Measurements from ENCODE around the gene OR1K1. TPM values are rescaled to one million over a fixed set of nuclear protein-coding genes. Genes with fewer than 3 reads are reported as not detected.
A peak's percentile ranks its signal among the peaks of the same experiment; 100 is the strongest.
"Not testable (repeated sequence)": the region's sequence is repeated elsewhere in the genome, so short reads cannot be mapped to it uniquely, and the experiment has no call there.

Gene OR1K1
- total RNA-seq, 1 donor from 2014 or later = not detected

- TF ChIP-seq CTCF (IDR thresholded peaks at IDR 0.05; ENCODE audit: insufficient read depth, low read depth, low read length) (no peak), EZH2 (IDR thresholded peaks at IDR 0.05; ENCODE audit: insufficient read depth, low read length) (no peak)
- Mint-ChIP-seq H3K27ac (ENCODE audit: unreplicated experiment) (no peak overlapping the region), H3K36me3 (ENCODE audit: low read depth, unreplicated experiment) (peaks cover 6% of the 10 kb centered on the region), H3K4me3 (ENCODE audit: unreplicated experiment) (no peak overlapping the region), H3K27me3 (ENCODE audit: low read depth, unreplicated experiment) (peaks cover 1% of the 10 kb centered on the region), H3K4me1 (ENCODE audit: low read depth, unreplicated experiment) (peaks cover 2% of the 10 kb centered on the region), H3K9me3 (ENCODE audit: unreplicated experiment) (peaks cover 17% of the 10 kb centered on the region)
- Histone ChIP-seq H4K20me1 (ENCODE audit: insufficient read depth, low read length) (no peaks in the 10 kb centered on the region), H3K9ac (ENCODE audit: low read length) (no peak overlapping the region), H3K4me1 (ENCODE audit: insufficient read depth, low read length) (no peaks in the 10 kb centered on the region), H3K79me2 (ENCODE audit: insufficient read depth, low read length) (no peaks in the 10 kb centered on the region), H3K36me3 (ENCODE audit: insufficient read depth, low read length) (no peaks in the 10 kb centered on the region), H3K4me3 (ENCODE audit: insufficient read depth, low read depth, low read length) (no peak overlapping the region), H3K4me2 (ENCODE audit: low read length) (no peak overlapping the region), H3K27ac (ENCODE audit: low read depth, low read length) (no peak overlapping the region), H3K27me3 (ENCODE audit: insufficient read depth, low read length) (no peaks in the 10 kb centered on the region), H3K9me3 (ENCODE audit: insufficient read depth, low read depth, low read length) (peaks cover 6% of the 10 kb centered on the region), H2AFZ (ENCODE audit: low read depth, low read length) (no peak overlapping the region)
- FAIRE-seq (no peak), DNase-seq (ENCODE audit: low read depth) (peak; percentile 49)
Observed at GRCh38 chr9:122806661-122807060, 6.7 kb downstream of the OR1K1 start.

GRCh38 chr9:122807271-122807900, 7.5 kb downstream of the OR1K1 start:
- H3K9ac ChIP-seq (ENCODE audit: low read length) = no peak overlapping the region
- no peak overlapping the region for H2AFZ ChIP-seq (ENCODE audit: low read depth, low read length)
- H3K4me1 ChIP-seq (ENCODE audit: insufficient read depth, low read length) = no peaks in the 10 kb centered on the region
- no peak overlapping the region for H3K27ac ChIP-seq (ENCODE audit: low read depth, low read length)
- Mint-ChIP-seq H3K4me3 (ENCODE audit: unreplicated experiment) (no peak overlapping the region), H3K27ac (ENCODE audit: unreplicated experiment) (no peak overlapping the region), H3K27me3 (ENCODE audit: low read depth, unreplicated experiment) (peaks cover 1% of the 10 kb centered on the region), H3K4me1 (ENCODE audit: low read depth, unreplicated experiment) (peaks cover 2% of the 10 kb centered on the region), H3K9me3 (ENCODE audit: unreplicated experiment) (peaks cover 17% of the 10 kb centered on the region), H3K36me3 (ENCODE audit: low read depth, unreplicated experiment) (peaks cover 6% of the 10 kb centered on the region)
- peak; percentile 58 for DNase-seq (ENCODE audit: low read depth)
- no peak overlapping the region for H3K4me2 ChIP-seq (ENCODE audit: low read length)
- TF ChIP-seq CTCF (IDR thresholded peaks at IDR 0.05; ENCODE audit: insufficient read depth, low read depth, low read length) (no peak), EZH2 (IDR thresholded peaks at IDR 0.05; ENCODE audit: insufficient read depth, low read length) (no peak)
- H3K9me3 ChIP-seq (ENCODE audit: insufficient read depth, low read depth, low read length) = peaks cover 6% of the 10 kb centered on the region
- no peaks in the 10 kb centered on the region for H3K79me2 ChIP-seq (ENCODE audit: insufficient read depth, low read length)
- no peak for FAIRE-seq
- no peaks in the 10 kb centered on the region for H4K20me1 ChIP-seq (ENCODE audit: insufficient read depth, low read length)
- no peaks in the 10 kb centered on the region for H3K36me3 ChIP-seq (ENCODE audit: insufficient read depth, low read length)
- no peak overlapping the region for H3K4me3 ChIP-seq (ENCODE audit: insufficient read depth, low read depth, low read length)
- no peaks in the 10 kb centered on the region for H3K27me3 ChIP-seq (ENCODE audit: insufficient read depth, low read length)

GRCh38 chr9:122808141-122808540, 8.2 kb downstream of the OR1K1 start:
- H3K27ac Mint-ChIP-seq (ENCODE audit: unreplicated experiment) = no peak overlapping the region
- H3K4me3 Mint-ChIP-seq (ENCODE audit: unreplicated experiment) = no peak overlapping the region
- Histone ChIP-seq H3K27me3 (ENCODE audit: insufficient read depth, low read length) (no peaks in the 10 kb centered on the region), H2AFZ (ENCODE audit: low read depth, low read length) (no peak overlapping the region), H4K20me1 (ENCODE audit: insufficient read depth, low read length) (no peaks in the 10 kb centered on the region), H3K79me2 (ENCODE audit: insufficient read depth, low read length) (no peaks in the 10 kb centered on the region), H3K27ac (ENCODE audit: low read depth, low read length) (no peak overlapping the region), H3K9me3 (ENCODE audit: insufficient read depth, low read depth, low read length) (peaks cover 6% of the 10 kb centered on the region), H3K4me3 (ENCODE audit: insufficient read depth, low read depth, low read length) (no peak overlapping the region), H3K9ac (ENCODE audit: low read length) (no peak overlapping the region), H3K36me3 (ENCODE audit: insufficient read depth, low read length) (no peaks in the 10 kb centered on the region), H3K4me2 (ENCODE audit: low read length) (no peak overlapping the region), H3K4me1 (ENCODE audit: insufficient read depth, low read length) (no peaks in the 10 kb centered on the region)
- H3K4me1 Mint-ChIP-seq (ENCODE audit: low read depth, unreplicated experiment) = peaks cover 2% of the 10 kb centered on the region
- peaks cover 1% of the 10 kb centered on the region for H3K27me3 Mint-ChIP-seq (ENCODE audit: low read depth, unreplicated experiment)
- H3K9me3 Mint-ChIP-seq (ENCODE audit: unreplicated experiment) = peaks cover 14% of the 10 kb centered on the region
- FAIRE-seq (no peak), DNase-seq (ENCODE audit: low read depth) (no peak)
- peaks cover 6% of the 10 kb centered on the region for H3K36me3 Mint-ChIP-seq (ENCODE audit: low read depth, unreplicated experiment)
- TF ChIP-seq CTCF (IDR thresholded peaks at IDR 0.05; ENCODE audit: insufficient read depth, low read depth, low read length) (no peak), EZH2 (IDR thresholded peaks at IDR 0.05; ENCODE audit: insufficient read depth, low read length) (no peak)

- H3K9me3 Mint-ChIP-seq (ENCODE audit: unreplicated experiment) = peaks cover 14% of the 10 kb centered on the region
- H3K4me3 ChIP-seq (ENCODE audit: insufficient read depth, low read depth, low read length); H3K4me3 Mint-ChIP-seq (ENCODE audit: unreplicated experiment); H3K9me3 ChIP-seq (ENCODE audit: insufficient read depth, low read depth, low read length); H3K4me1 ChIP-seq (ENCODE audit: insufficient read depth, low read length); H4K20me1 ChIP-seq (ENCODE audit: insufficient read depth, low read length); H3K27ac ChIP-seq (ENCODE audit: low read depth, low read length); FAIRE-seq; H3K36me3 Mint-ChIP-seq (ENCODE audit: low read depth, unreplicated experiment); DNase-seq (ENCODE audit: low read depth); H3K36me3 ChIP-seq (ENCODE audit: insufficient read depth, low read length); H3K9ac ChIP-seq (ENCODE audit: low read length); H3K4me2 ChIP-seq (ENCODE audit: low read length); H2AFZ ChIP-seq (ENCODE audit: low read depth, low read length); H3K4me1 Mint-ChIP-seq (ENCODE audit: low read depth, unreplicated experiment); H3K27me3 ChIP-seq (ENCODE audit: insufficient read depth, low read length); H3K27ac Mint-ChIP-seq (ENCODE audit: unreplicated experiment); H3K27me3 Mint-ChIP-seq (ENCODE audit: low read depth, unreplicated experiment); H3K79me2 ChIP-seq (ENCODE audit: insufficient read depth, low read length): not testable (repeated sequence)
Observed at GRCh38 chr9:122809261-122809660, 9.3 kb downstream of the OR1K1 start.
